ENCODE data around the gene PRRX2.

The PRRX2 gene

DNA sequence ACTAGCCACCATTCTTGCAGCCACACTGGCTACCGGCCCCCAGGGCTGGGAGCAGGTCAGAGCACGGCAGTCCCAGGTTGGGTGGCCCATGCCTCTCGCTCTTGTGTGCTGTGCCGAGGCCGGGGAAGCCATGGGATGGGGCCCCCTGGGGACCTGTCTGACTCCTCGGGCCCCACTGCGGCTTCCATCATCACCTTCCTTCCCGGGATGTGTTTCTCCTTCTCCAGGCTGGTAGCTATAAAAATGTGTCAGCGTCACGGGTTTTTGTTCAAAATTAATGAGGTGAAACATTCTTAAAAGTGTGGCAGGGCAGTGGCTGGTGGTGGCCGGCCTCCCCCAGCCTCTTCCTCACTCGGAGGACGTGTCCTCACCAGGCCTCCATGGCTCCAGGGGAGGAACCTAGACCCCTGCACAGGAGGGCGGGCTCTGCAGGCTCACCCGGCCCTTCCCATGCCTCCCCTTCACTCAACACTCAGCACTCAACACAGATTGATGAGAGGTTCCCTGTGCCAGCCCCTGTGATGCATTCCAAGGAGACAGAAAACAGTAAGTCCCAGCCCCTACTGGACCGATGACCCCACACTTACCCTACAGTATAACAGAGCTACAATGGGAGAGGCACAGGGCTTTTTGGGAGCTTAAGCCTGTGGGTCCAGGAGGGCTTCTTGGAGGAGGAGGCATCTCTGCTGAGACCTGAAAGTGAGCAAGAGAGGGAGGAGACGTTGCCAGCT is 44.2 kb downstream of the PRRX2 start (continued):
- TF ChIP-seq CSDC2 (CRISPR knock-in tag; IDR thresholded peaks at IDR 0.05), result no peak
- TF ChIP-seq ZNF565 (CRISPR knock-in tag; conservative IDR thresholded peaks at IDR 0.05; ENCODE audit: low read depth), result no peak
- TF ChIP-seq TCF4 (CRISPR knock-in tag; IDR thresholded peaks at IDR 0.05; ENCODE audit: borderline replicate concordance), result no peak

DNA sequence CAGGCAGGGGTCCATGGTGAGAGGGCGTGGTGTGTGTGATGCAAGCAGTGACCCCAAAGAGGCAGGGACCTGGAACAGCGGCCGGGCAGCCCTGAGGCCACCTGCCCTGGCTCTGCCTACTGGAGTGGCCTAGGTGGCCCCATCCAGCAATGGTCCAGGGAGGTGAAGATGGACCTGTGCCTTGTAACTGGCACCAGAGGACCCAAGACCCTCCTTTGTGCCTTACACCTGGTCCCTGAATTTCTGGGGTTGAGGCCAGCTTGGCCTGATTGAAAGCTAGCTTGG is 44.7 kb downstream of the PRRX2 start:
- TF ChIP-seq TCF4 (CRISPR knock-in tag; IDR thresholded peaks at IDR 0.05; ENCODE audit: borderline replicate concordance), result no peak
- TF ChIP-seq ARNTL (CRISPR knock-in tag; IDR thresholded peaks at IDR 0.05; ENCODE audit: borderline replicate concordance, low read depth), result no peak
- no peak for TF ChIP-seq ZNF565 (CRISPR knock-in tag; conservative IDR thresholded peaks at IDR 0.05; ENCODE audit: low read depth)
- no peak for TF ChIP-seq OSR1 (CRISPR knock-in tag; IDR thresholded peaks at IDR 0.05)
- TF ChIP-seq GLIS3 (CRISPR knock-in tag; IDR thresholded peaks at IDR 0.05), result no peak
- no peak for TF ChIP-seq ZNF70 (CRISPR knock-in tag; IDR thresholded peaks at IDR 0.05)
- no peak for TF ChIP-seq RARB (CRISPR knock-in tag; IDR thresholded peaks at IDR 0.05)
- no peak for ATAC-seq

GRCh38 chr9:129712634-129713401 is 47.4 kb downstream of the PRRX2 start:
- ATAC-seq, result no peak
- TF ChIP-seq GLIS3 (CRISPR knock-in tag; IDR thresholded peaks at IDR 0.05), result no peak
- TF ChIP-seq ESRRG (CRISPR knock-in tag; IDR thresholded peaks at IDR 0.05), result no peak
- no peak for TF ChIP-seq SNAI2 (CRISPR knock-in tag; IDR thresholded peaks at IDR 0.05)
- TF ChIP-seq TOX (CRISPR knock-in tag; IDR thresholded peaks at IDR 0.05; ENCODE audit: borderline replicate concordance), result no peak
- TF ChIP-seq RARB (CRISPR knock-in tag; IDR thresholded peaks at IDR 0.05), result no peak
- TF ChIP-seq, protein P1, sequence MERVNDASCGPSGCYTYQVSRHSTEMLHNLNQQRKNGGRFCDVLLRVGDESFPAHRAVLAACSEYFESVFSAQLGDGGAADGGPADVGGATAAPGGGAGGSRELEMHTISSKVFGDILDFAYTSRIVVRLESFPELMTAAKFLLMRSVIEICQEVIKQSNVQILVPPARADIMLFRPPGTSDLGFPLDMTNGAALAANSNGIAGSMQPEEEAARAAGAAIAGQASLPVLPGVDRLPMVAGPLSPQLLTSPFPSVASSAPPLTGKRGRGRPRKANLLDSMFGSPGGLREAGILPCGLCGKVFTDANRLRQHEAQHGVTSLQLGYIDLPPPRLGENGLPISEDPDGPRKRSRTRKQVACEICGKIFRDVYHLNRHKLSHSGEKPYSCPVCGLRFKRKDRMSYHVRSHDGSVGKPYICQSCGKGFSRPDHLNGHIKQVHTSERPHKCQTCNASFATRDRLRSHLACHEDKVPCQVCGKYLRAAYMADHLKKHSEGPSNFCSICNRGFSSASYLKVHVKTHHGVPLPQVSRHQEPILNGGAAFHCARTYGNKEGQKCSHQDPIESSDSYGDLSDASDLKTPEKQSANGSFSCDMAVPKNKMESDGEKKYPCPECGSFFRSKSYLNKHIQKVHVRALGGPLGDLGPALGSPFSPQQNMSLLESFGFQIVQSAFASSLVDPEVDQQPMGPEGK (CRISPR knock-in tag; IDR thresholded peaks at IDR 0.05; ENCODE audit: borderline replicate concordance), result no peak
- no peak for TF ChIP-seq ZNF70 (CRISPR knock-in tag; IDR thresholded peaks at IDR 0.05)
- TF ChIP-seq BACH2 (CRISPR knock-in tag; IDR thresholded peaks at IDR 0.05; ENCODE audit: borderline replicate concordance), result no peak
- TF ChIP-seq ZFP3 (CRISPR knock-in tag; IDR thresholded peaks at IDR 0.05), result no peak
- no peak for TF ChIP-seq TCF4 (CRISPR knock-in tag; IDR thresholded peaks at IDR 0.05; ENCODE audit: borderline replicate concordance)
- no peak for TF ChIP-seq PPARA (CRISPR knock-in tag; IDR thresholded peaks at IDR 0.05; ENCODE audit: borderline replicate concordance)
- no peak for TF ChIP-seq OSR1 (CRISPR knock-in tag; IDR thresholded peaks at IDR 0.05)
- no peak for TF ChIP-seq ZFP30 (CRISPR knock-in tag; IDR thresholded peaks at IDR 0.05)
- no peak for TF ChIP-seq ZC3H10 (CRISPR knock-in tag; IDR thresholded peaks at IDR 0.05)
- TF ChIP-seq CREB5 (CRISPR knock-in tag; IDR thresholded peaks at IDR 0.05; ENCODE audit: low read depth), result no peak
- TF ChIP-seq ISL1 (CRISPR knock-in tag; IDR thresholded peaks at IDR 0.05), result no peak
- TF ChIP-seq, protein P2, sequence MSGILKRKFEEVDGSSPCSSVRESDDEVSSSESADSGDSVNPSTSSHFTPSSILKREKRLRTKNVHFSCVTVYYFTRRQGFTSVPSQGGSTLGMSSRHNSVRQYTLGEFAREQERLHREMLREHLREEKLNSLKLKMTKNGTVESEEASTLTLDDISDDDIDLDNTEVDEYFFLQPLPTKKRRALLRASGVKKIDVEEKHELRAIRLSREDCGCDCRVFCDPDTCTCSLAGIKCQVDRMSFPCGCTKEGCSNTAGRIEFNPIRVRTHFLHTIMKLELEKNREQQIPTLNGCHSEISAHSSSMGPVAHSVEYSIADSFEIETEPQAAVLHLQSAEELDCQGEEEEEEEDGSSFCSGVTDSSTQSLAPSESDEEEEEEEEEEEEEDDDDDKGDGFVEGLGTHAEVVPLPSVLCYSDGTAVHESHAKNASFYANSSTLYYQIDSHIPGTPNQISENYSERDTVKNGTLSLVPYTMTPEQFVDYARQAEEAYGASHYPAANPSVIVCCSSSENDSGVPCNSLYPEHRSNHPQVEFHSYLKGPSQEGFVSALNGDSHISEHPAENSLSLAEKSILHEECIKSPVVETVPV (CRISPR knock-in tag; IDR thresholded peaks at IDR 0.05), result no peak

- TF ChIP-seq ZNF70 (CRISPR knock-in tag; IDR thresholded peaks at IDR 0.05) (no peak), CREB5 (CRISPR knock-in tag; IDR thresholded peaks at IDR 0.05; ENCODE audit: low read depth) (no peak), TCF4 (CRISPR knock-in tag; IDR thresholded peaks at IDR 0.05; ENCODE audit: borderline replicate concordance) (no peak), ZFP3 (CRISPR knock-in tag; IDR thresholded peaks at IDR 0.05) (no peak), ZNF8 (CRISPR knock-in tag; IDR thresholded peaks at IDR 0.05) (no peak), PPARA (CRISPR knock-in tag; IDR thresholded peaks at IDR 0.05; ENCODE audit: borderline replicate concordance) (no peak), ISL1 (CRISPR knock-in tag; IDR thresholded peaks at IDR 0.05) (no peak), ZC3H10 (CRISPR knock-in tag; IDR thresholded peaks at IDR 0.05) (no peak)
- TF ChIP-seq, protein P2 (CRISPR knock-in tag; IDR thresholded peaks at IDR 0.05), result no peak
- TF ChIP-seq, protein P3, sequence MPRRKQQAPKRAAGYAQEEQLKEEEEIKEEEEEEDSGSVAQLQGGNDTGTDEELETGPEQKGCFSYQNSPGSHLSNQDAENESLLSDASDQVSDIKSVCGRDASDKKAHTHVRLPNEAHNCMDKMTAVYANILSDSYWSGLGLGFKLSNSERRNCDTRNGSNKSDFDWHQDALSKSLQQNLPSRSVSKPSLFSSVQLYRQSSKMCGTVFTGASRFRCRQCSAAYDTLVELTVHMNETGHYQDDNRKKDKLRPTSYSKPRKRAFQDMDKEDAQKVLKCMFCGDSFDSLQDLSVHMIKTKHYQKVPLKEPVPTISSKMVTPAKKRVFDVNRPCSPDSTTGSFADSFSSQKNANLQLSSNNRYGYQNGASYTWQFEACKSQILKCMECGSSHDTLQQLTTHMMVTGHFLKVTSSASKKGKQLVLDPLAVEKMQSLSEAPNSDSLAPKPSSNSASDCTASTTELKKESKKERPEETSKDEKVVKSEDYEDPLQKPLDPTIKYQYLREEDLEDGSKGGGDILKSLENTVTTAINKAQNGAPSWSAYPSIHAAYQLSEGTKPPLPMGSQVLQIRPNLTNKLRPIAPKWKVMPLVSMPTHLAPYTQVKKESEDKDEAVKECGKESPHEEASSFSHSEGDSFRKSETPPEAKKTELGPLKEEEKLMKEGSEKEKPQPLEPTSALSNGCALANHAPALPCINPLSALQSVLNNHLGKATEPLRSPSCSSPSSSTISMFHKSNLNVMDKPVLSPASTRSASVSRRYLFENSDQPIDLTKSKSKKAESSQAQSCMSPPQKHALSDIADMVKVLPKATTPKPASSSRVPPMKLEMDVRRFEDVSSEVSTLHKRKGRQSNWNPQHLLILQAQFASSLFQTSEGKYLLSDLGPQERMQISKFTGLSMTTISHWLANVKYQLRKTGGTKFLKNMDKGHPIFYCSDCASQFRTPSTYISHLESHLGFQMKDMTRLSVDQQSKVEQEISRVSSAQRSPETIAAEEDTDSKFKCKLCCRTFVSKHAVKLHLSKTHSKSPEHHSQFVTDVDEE (CRISPR knock-in tag; IDR thresholded peaks at IDR 0.05), result no peak
- TF ChIP-seq, protein P4, sequence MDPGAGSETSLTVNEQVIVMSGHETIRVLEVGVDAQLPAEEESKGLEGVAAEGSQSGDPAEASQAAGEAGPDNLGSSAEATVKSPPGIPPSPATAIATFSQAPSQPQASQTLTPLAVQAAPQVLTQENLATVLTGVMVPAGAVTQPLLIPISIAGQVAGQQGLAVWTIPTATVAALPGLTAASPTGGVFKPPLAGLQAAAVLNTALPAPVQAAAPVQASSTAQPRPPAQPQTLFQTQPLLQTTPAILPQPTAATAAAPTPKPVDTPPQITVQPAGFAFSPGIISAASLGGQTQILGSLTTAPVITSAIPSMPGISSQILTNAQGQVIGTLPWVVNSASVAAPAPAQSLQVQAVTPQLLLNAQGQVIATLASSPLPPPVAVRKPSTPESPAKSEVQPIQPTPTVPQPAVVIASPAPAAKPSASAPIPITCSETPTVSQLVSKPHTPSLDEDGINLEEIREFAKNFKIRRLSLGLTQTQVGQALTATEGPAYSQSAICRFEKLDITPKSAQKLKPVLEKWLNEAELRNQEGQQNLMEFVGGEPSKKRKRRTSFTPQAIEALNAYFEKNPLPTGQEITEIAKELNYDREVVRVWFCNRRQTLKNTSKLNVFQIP (CRISPR knock-in tag; IDR thresholded peaks at IDR 0.05; ENCODE audit: borderline replicate concordance, low read depth), result no peak
- no peak for ATAC-seq
Observed at GRCh38 chr9:129713402-129713679, 47.9 kb downstream of the PRRX2 start.
